Nephron (organoid): ENCODE measurements around the gene AATF.
A peak's percentile ranks its signal among the peaks of the same experiment; 100 is the strongest.

Source experiments
- H3K27ac Mint-ChIP-seq, 3 experiments: 2 replicates each; pipeline ENCODE4 v1.8.0; 2020; ENCODE audit warnings: mixed read lengths in 3 of 3, mild to moderate bottlenecking in 2 of 3, moderate library complexity in 1 of 3
- H3K27me3 Mint-ChIP-seq: 2 replicates; pipeline ENCODE4 v1.8.0; 2021; ENCODE audit warnings: low read depth, mild to moderate bottlenecking, moderate library complexity, mixed read lengths
- H3K36me3 Mint-ChIP-seq: 2 replicates; pipeline ENCODE4 v1.8.0; 2020; ENCODE audit warnings: low read depth, mixed read lengths
- H3K4me1 Mint-ChIP-seq: 2 replicates; pipeline ENCODE4 v1.8.0; 2020; ENCODE audit warnings: mixed read lengths
- H3K4me3 Mint-ChIP-seq, 3 experiments: 2 replicates each; pipeline ENCODE4 v1.8.0; 2020; ENCODE audit warnings: mild to moderate bottlenecking in 3 of 3, mixed read lengths in 3 of 3, moderate library complexity in 2 of 3
- H3K9me3 Mint-ChIP-seq: 2 replicates; pipeline ENCODE4 v1.8.0; 2020; ENCODE audit warnings: mixed read lengths
- CTCF ChIP-seq, 3 experiments: fragments of 200-600 bp; sonication (generic); IDR thresholded peaks; one replicate each; pipeline ENCODE4 v1.5.0; 2021; ENCODE audit warnings: antibody characterized with exemption in 3 of 3; ENCODE audit not compliant: unreplicated experiment in 3 of 3

AATF gene

DNA sequence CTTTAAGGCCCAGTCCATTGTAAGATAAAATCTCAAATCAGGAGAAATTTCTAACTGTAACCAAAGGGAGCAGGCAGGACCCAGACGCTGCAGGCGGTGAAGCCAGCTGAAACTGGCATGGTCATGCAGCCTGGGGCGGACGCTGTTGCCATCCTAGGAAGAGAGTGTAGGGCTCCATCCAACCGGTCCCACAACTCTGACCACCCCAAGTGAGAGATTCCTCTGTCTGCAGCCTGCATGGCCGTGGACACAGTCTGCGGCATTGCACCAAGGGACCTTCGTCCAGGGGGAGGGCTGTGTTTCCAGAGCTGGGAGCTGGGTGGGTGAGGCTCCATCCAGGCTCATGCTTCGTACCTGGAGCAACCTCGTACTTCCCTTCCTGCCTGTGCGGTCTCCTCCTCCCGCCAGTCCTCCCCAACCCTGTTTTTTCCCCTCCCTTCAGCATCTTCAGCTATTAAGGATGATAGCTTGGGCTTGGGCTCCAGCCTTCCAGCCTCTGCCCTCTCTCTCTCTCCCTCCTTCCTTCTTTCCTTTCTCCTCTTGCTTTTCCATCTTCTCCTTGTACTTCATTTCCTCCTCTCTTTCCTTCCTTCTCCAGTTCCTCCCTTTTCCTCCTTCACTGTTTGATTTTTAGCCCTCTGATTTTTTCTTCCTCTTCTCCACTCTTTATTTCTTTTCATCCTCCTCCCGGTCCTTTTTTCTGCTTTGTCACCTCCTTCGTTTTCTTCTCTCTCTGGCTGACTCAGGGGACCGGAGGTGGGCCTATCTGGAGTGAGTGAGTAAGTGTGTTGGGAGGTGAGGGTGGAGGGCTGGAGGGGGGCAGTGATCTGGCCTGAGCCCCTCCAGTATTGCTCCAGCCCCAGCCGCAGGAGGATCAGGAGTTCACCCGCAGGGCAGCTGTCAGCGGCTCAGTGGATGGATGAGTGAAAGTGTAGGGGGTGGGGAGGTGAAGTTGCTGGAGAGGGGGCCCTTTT lies 28.4 kb upstream of the AATF start:
- no peaks in the 10 kb centered on the region for H3K36me3 Mint-ChIP-seq
- peaks cover 46% of the 10 kb centered on the region for H3K27me3 Mint-ChIP-seq
- peaks cover 53% of the 10 kb centered on the region for H3K4me1 Mint-ChIP-seq
- peak overlapping the region in 2 of 3 experiments; percentile 40 to 53 for H3K4me3 Mint-ChIP-seq
- H3K9me3 Mint-ChIP-seq = no peaks in the 10 kb centered on the region
- TF ChIP-seq CTCF (IDR thresholded peaks at IDR 0.05; ENCODE audit: unreplicated experiment in 3 of 3) = no peak
- H3K27ac Mint-ChIP-seq = peak overlapping the region; percentile 59 to 85 (median 83)

DNA sequence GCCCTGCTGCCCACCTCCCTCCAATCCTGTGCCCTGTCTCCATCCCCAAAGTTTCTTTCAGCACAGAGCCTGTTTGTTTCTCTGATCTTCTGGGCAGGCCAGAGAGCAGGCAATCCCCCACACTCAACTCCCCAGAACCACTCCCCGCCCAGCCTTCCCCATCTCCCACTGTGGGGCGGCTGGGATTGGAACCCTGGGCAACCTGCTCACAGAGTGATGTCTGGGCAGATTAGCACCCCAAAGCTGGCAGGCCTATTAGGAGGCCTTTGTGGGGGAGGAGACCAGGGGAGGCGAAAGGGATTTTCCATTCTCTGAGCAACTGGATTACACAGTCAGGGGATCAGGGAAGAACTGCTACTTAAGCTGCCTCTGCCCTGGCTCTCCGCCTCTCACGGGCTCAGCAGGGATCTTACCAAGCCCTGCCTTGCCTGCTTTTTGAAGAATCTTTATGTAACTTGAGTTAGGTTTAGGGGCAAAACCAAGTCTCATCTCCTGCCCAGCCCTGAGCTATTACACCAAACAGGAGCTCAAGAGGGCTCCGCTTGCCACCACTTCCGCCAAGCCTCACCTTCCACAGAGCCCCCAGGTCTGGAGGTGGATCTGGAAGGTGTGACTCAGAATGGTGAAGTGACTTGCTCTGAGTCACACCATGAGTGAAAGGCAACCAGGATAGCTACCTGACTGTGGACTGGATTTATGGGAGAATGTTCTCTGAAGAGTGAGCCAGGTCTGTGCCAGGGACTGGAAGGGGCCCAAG lies 27.5 kb upstream of the AATF start:
- no peaks in the 10 kb centered on the region for H3K9me3 Mint-ChIP-seq
- peaks cover 58% of the 10 kb centered on the region for H3K4me1 Mint-ChIP-seq
- H3K27me3 Mint-ChIP-seq = peaks cover 55% of the 10 kb centered on the region
- peak overlapping the region; percentile 59 to 85 (median 83) for H3K27ac Mint-ChIP-seq
- H3K4me3 Mint-ChIP-seq = peak overlapping the region; percentile 2 to 31 (median 19)
- no peak for TF ChIP-seq CTCF (IDR thresholded peaks at IDR 0.05; ENCODE audit: unreplicated experiment in 3 of 3)
- no peaks in the 10 kb centered on the region for H3K36me3 Mint-ChIP-seq

DNA sequence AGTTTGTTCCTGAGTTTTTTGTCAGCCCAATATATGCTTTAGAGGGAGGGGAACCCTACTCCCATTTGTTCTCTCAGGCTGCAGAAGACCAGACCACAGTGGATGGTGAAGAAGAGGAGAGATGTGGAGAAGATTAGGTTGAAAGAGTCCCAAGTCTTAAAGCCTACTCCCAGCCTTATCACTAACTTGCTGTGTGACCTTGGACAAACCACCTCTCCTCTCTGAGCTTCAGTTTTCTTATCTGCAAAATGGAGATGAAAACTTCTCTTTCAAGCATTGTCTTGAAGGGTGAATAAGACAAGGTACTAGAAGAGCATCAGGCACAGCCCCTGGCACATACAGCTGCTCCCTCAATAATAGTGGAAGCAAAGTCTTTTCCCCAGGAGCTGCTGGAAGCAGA lies 26.6 kb upstream of the AATF start:
- no peak for TF ChIP-seq CTCF (IDR thresholded peaks at IDR 0.05; ENCODE audit: unreplicated experiment in 3 of 3)
- H3K27ac Mint-ChIP-seq = peak overlapping the region in 1 of 3 experiments; percentile 30
- no peaks in the 10 kb centered on the region for H3K36me3 Mint-ChIP-seq
- peaks cover 58% of the 10 kb centered on the region for H3K4me1 Mint-ChIP-seq
- H3K4me3 Mint-ChIP-seq = no peak overlapping the region
- peaks cover 59% of the 10 kb centered on the region for H3K27me3 Mint-ChIP-seq
- H3K9me3 Mint-ChIP-seq = no peaks in the 10 kb centered on the region

GRCh38 chr17:36923814-36924221 lies 24.9 kb upstream of the AATF start:
- peak overlapping the region in 2 of 3 experiments; percentile 18 to 47 for H3K27ac Mint-ChIP-seq
- H3K9me3 Mint-ChIP-seq = no peaks in the 10 kb centered on the region
- no peak overlapping the region for H3K4me3 Mint-ChIP-seq
- TF ChIP-seq CTCF (IDR thresholded peaks at IDR 0.05; ENCODE audit: unreplicated experiment in 3 of 3) = no peak
- no peaks in the 10 kb centered on the region for H3K36me3 Mint-ChIP-seq
- H3K4me1 Mint-ChIP-seq = peaks cover 60% of the 10 kb centered on the region
- peaks cover 69% of the 10 kb centered on the region for H3K27me3 Mint-ChIP-seq

- Mint-ChIP-seq H3K27me3 (peaks cover 82% of the 10 kb centered on the region), H3K27ac (no peak overlapping the region), H3K36me3 (no peaks in the 10 kb centered on the region), H3K9me3 (no peaks in the 10 kb centered on the region), H3K4me1 (peaks cover 55% of the 10 kb centered on the region), H3K4me3 (no peak overlapping the region)
- TF ChIP-seq CTCF (IDR thresholded peaks at IDR 0.05; ENCODE audit: unreplicated experiment in 3 of 3) = no peak
Measured at GRCh38 chr17:36926226-36926625, 22.5 kb upstream of the AATF start.
